Peyer's patch (tissue), 4 donors: Measurements from ENCODE around the gene ATG13.

Experiments used
- CTCF ChIP-seq, 6 experiments: fragments of 450-650 bp in 4 of 6; fragments of 200-600 bp in 2 of 6; sonication (generic) in 1 of 6; IDR thresholded peaks; one replicate each; pipeline ENCODE4 v1.5.1; 2017 to 2019; ENCODE audit warnings: antibody characterized with exemption in 6 of 6, mild to moderate bottlenecking in 3 of 6, moderate library complexity in 1 of 6
- POLR2A ChIP-seq, 2 donors: fragments of 450-650 bp; IDR thresholded peaks; one replicate each; pipeline ENCODE4 v1.5.1; 2017; ENCODE audit warnings: antibody characterized with exemption in 2 of 2, mild to moderate bottlenecking in 2 of 2, moderate library complexity in 2 of 2

- TF ChIP-seq CTCF (IDR thresholded peaks at IDR 0.05) (no peak), POLR2A (IDR thresholded peaks at IDR 0.05) (no peak)
Measured at GRCh38 chr11:46677991-46678740, 60.8 kb downstream of the ATG13 start.
